WTC11 (cell line): Measurements from ENCODE around the gene PCSK2. TPM values are rescaled to one million over a fixed set of nuclear protein-coding genes. Genes with fewer than 3 reads are reported as not detected.

Experiments used
- ATAC-seq: fragments of 200-7000 bp; cut with Tn5 transposase; 2 replicates; pipeline ENCODE4 v1.10.0; 2021; ENCODE audit warnings: mild to moderate bottlenecking, moderate library complexity
- CTCF ChIA-PET: fragments of 300-600 bp; sonication (Branson Sonifier 250); formaldehyde crosslinking; loops from one replicate; lab custom pipeline; 2021; ENCODE audit warnings: antibody characterized with exemption; lab: Charles Lee
- POLR2A ChIA-PET: fragments of 350-600 bp; sonication (Branson Sonifier 250); formaldehyde crosslinking; loops from one replicate; lab custom pipeline; 2021; ENCODE audit warnings: antibody characterized with exemption; lab: Charles Lee
- DNase-seq: peaks from one replicate; pipeline ENCODE4 v3.0.0; 2021; ENCODE audit warnings: low spot score
- H3K27ac Mint-ChIP-seq: 2 replicates; pipeline ENCODE4 v1.8.0; 2021; ENCODE audit warnings: mixed read lengths
- H3K27me3 Mint-ChIP-seq: 2 replicates; pipeline ENCODE4 v1.8.0; 2021; ENCODE audit warnings: low read depth, mild to moderate bottlenecking, moderate library complexity, mixed read lengths
- H3K36me3 Mint-ChIP-seq: 2 replicates; pipeline ENCODE4 v1.8.0; 2021; ENCODE audit warnings: mixed read lengths
- H3K4me1 Mint-ChIP-seq: 2 replicates; pipeline ENCODE4 v1.8.0; 2022; ENCODE audit warnings: mixed read lengths
- H3K4me3 Mint-ChIP-seq: 2 replicates; pipeline ENCODE4 v1.8.0; 2021; ENCODE audit warnings: mild to moderate bottlenecking, moderate library complexity, mixed read lengths
- H3K9me3 Mint-ChIP-seq: 2 replicates; pipeline ENCODE4 v1.8.0; 2021; ENCODE audit warnings: mixed read lengths
- CREB1 ChIP-seq: sonication (generic); formaldehyde crosslinking; IDR thresholded peaks from 2 replicates; pipeline ENCODE4 v1.8.0; 2023; ENCODE audit warnings: mild to moderate bottlenecking, missing genetic modification reagents
- CREM ChIP-seq: sonication (generic); formaldehyde crosslinking; IDR thresholded peaks from 2 replicates; pipeline ENCODE4 v1.8.1; 2022; ENCODE audit warnings: mild to moderate bottlenecking, missing genetic modification reagents, moderate library complexity
- ELF4 ChIP-seq: sonication (generic); formaldehyde crosslinking; IDR thresholded peaks from 2 replicates; pipeline ENCODE4 v1.8.1; 2022; ENCODE audit warnings: low read depth, mild to moderate bottlenecking, moderate library complexity, missing genetic modification reagents
- FOXJ3 ChIP-seq: sonication (generic); formaldehyde crosslinking; IDR thresholded peaks from 2 replicates; pipeline ENCODE4 v1.9.0; 2021; ENCODE audit warnings: missing genetic modification reagents, mild to moderate bottlenecking, borderline replicate concordance
- FOXK1 ChIP-seq: sonication (generic); formaldehyde crosslinking; IDR thresholded peaks from 2 replicates; pipeline ENCODE4 v1.8.0; 2022; ENCODE audit warnings: mild to moderate bottlenecking, moderate library complexity, missing genetic modification reagents
- FOXP1 ChIP-seq: sonication (generic); formaldehyde crosslinking; IDR thresholded peaks from 2 replicates; pipeline ENCODE4 v1.8.0; 2022; ENCODE audit warnings: missing genetic modification reagents, mild to moderate bottlenecking, moderate library complexity, borderline replicate concordance
- GABPB1 ChIP-seq: sonication (generic); formaldehyde crosslinking; IDR thresholded peaks from 2 replicates; pipeline ENCODE4 v1.8.1; 2023; ENCODE audit warnings: mild to moderate bottlenecking, missing genetic modification reagents
- NR2C2 ChIP-seq: sonication (generic); formaldehyde crosslinking; IDR thresholded peaks from 2 replicates; pipeline ENCODE4 v1.8.0; 2022; ENCODE audit warnings: mild to moderate bottlenecking, missing genetic modification reagents
- NR3C1 ChIP-seq: sonication (generic); formaldehyde crosslinking; conservative IDR thresholded peaks from 2 replicates; pipeline ENCODE4 v1.8.1; 2023; ENCODE audit warnings: low read depth, mild to moderate bottlenecking, missing genetic modification reagents
- PRRX2 ChIP-seq: fragments of 250-450 bp; sonication (Bioruptor Pico); IDR thresholded peaks from 2 replicates; pipeline ENCODE4 v1.8.0; 2021; ENCODE audit warnings: mild to moderate bottlenecking
- RORB ChIP-seq: fragments of 250-450 bp; sonication (Bioruptor Pico); IDR thresholded peaks from 2 replicates; pipeline ENCODE4 v1.9.0; 2021; ENCODE audit warnings: mild to moderate bottlenecking
- SOX15 ChIP-seq: fragments of 250-450 bp; sonication (Bioruptor Pico); IDR thresholded peaks from 2 replicates; pipeline ENCODE4 v1.9.0; 2021; ENCODE audit warnings: mild to moderate bottlenecking
- TCF7 ChIP-seq: sonication (generic); formaldehyde crosslinking; IDR thresholded peaks from 2 replicates; pipeline ENCODE4 v1.8.0; 2022; ENCODE audit warnings: mild to moderate bottlenecking, low read depth, missing genetic modification reagents, moderate library complexity
- ZBTB21 ChIP-seq: sonication (generic); formaldehyde crosslinking; IDR thresholded peaks from 2 replicates; pipeline ENCODE4 v1.8.1; 2023; ENCODE audit warnings: mild to moderate bottlenecking, missing genetic modification reagents, borderline replicate concordance
- ZNF232 ChIP-seq: sonication (generic); formaldehyde crosslinking; IDR thresholded peaks from 2 replicates; pipeline ENCODE4 v1.8.0; 2022; ENCODE audit warnings: mild to moderate bottlenecking, missing genetic modification reagents
- ZNF317 ChIP-seq: sonication (generic); formaldehyde crosslinking; IDR thresholded peaks from 2 replicates; pipeline ENCODE4 v1.8.1; 2023; ENCODE audit warnings: low read depth, mild to moderate bottlenecking, moderate library complexity, missing genetic modification reagents, borderline replicate concordance
- total RNA-seq: library from RNA; stranded (reverse); gene quantifications from 3 replicates; pipeline ENCODE4 v1.2.3, GENCODE V29; 2021
- TF ChIP-seq, protein P1 (sequence below): sonication (generic); formaldehyde crosslinking; IDR thresholded peaks from 2 replicates; pipeline ENCODE4 v1.8.1; 2023; ENCODE audit warnings: mild to moderate bottlenecking, missing genetic modification reagents, borderline replicate concordance
- TF ChIP-seq, protein P2 (sequence below): sonication (generic); formaldehyde crosslinking; IDR thresholded peaks from 2 replicates; pipeline ENCODE4 v1.8.1; 2023; ENCODE audit warnings: mild to moderate bottlenecking, missing genetic modification reagents
- TF ChIP-seq, protein P3 (sequence below): sonication (generic); formaldehyde crosslinking; IDR thresholded peaks from 2 replicates; pipeline ENCODE4 v1.8.1; 2022; ENCODE audit warnings: missing genetic modification reagents, borderline replicate concordance
- TF ChIP-seq, protein P4 (sequence below): sonication (generic); formaldehyde crosslinking; IDR thresholded peaks from 2 replicates; pipeline ENCODE4 v1.8.0; 2023; ENCODE audit warnings: mild to moderate bottlenecking, missing genetic modification reagents
- TF ChIP-seq, protein P5 (sequence below): sonication (generic); formaldehyde crosslinking; IDR thresholded peaks from 2 replicates; pipeline ENCODE4 v1.8.0; 2022; ENCODE audit warnings: mild to moderate bottlenecking, missing genetic modification reagents
- TF ChIP-seq, protein P6 (sequence below): sonication (generic); formaldehyde crosslinking; IDR thresholded peaks from 2 replicates; pipeline ENCODE4 v1.8.1; 2022; ENCODE audit warnings: mild to moderate bottlenecking, moderate library complexity, missing genetic modification reagents

The PCSK2 gene
- total RNA-seq, 1 experiment from 2014 or later = 0.74 TPM

DNA sequence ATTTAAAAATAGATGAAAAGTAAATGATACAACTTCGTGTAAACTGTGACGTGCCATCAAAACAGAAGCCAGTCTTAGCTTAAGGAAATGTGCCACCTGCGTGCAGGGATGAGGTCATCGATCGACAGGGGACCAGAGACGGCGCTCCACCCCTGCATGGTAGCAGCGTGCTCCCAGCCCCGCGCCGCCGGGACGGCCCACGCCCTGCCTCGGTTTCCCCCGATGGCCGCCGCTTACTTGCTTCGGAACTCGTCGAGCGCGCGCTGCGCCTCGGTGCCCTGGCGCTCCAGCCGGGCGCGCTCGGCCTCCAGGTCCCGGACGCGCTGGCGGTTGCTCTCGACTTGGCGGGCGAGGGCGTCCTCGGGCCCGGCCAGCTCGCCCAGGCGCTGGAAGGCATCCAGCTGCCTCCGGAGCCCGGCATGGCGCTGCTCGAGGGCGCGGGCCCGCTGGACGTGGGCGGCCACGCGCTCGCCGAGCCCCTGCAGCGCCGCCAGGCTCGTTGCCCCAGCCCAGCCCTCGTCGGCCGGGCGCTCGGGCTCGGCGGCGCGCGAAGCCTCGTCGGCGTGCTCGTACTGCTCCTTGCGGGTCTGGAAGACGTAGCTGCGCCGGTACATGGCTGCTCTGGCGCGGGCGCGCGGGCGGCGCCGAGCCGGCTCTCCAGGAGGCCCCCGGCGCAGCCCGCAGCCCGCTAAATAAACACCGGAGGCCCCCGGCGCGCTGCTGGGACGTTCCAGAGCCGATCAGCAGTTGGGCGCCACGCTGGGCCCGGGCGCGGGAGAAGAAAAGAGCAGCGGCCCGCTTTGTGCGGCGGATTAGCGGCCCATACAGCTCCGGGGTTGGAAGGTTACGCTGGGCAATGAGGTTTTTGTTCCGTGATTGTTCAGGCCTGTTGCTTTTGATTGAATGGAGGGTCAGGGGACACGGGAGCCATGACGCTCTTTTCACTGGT lies 304.1 kb downstream of the PCSK2 start, which contains the start of gene BFSP1:
BFSP1 (minus strand) TSS at position 664 of the 949 bp plus-strand sequence; CDS start at position 614, 50 bp downstream.
- POLR2A ChIA-PET = interaction anchor here (0.5 to 1.8 kb wide), 2 partner anchors 39 to 221 kb away, joined by 3 to 12 read pairs; partner anchors contain the start of gene DSTN
- Mint-ChIP-seq H3K4me1 (peaks cover 26% of the 10 kb centered on the region), H3K27me3 (peaks cover 22% of the 10 kb centered on the region), H3K27ac (peak within 1 kb of the TSS; percentile 85; the same call in 1 of the 2 replicates), H3K4me3 (peak within 1 kb of the TSS; percentile 82), H3K36me3 (no peaks in the 10 kb centered on the region), H3K9me3 (peaks cover 8% of the 10 kb centered on the region; the same call in 1 of the 2 replicates)
- DNase-seq (peak; percentile 74), ATAC-seq (peak; percentile 69)
- CTCF ChIA-PET = interaction anchor here (0.5 to 2.2 kb wide), 11 partner anchors 9 to 472 kb away, joined by 3 to 11 read pairs (median 3); partner anchors contain the start of gene DSTN
- no peak for TF ChIP-seq PRRX2 (CRISPR knock-in tag)
- TF ChIP-seq ZNF232 = peak; percentile 23; the same call in 1 of the 2 replicates
- no peak for TF ChIP-seq FOXJ3 (CRISPR knock-in tag)
- TF ChIP-seq, protein P1, sequence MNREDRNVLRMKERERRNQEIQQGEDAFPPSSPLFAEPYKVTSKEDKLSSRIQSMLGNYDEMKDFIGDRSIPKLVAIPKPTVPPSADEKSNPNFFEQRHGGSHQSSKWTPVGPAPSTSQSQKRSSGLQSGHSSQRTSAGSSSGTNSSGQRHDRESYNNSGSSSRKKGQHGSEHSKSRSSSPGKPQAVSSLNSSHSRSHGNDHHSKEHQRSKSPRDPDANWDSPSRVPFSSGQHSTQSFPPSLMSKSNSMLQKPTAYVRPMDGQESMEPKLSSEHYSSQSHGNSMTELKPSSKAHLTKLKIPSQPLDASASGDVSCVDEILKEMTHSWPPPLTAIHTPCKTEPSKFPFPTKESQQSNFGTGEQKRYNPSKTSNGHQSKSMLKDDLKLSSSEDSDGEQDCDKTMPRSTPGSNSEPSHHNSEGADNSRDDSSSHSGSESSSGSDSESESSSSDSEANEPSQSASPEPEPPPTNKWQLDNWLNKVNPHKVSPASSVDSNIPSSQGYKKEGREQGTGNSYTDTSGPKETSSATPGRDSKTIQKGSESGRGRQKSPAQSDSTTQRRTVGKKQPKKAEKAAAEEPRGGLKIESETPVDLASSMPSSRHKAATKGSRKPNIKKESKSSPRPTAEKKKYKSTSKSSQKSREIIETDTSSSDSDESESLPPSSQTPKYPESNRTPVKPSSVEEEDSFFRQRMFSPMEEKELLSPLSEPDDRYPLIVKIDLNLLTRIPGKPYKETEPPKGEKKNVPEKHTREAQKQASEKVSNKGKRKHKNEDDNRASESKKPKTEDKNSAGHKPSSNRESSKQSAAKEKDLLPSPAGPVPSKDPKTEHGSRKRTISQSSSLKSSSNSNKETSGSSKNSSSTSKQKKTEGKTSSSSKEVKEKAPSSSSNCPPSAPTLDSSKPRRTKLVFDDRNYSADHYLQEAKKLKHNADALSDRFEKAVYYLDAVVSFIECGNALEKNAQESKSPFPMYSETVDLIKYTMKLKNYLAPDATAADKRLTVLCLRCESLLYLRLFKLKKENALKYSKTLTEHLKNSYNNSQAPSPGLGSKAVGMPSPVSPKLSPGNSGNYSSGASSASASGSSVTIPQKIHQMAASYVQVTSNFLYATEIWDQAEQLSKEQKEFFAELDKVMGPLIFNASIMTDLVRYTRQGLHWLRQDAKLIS (CRISPR knock-in tag) = 0 out of 2 replicates have a peak, but pooled peaks have one; percentile 56
- TF ChIP-seq RORB (CRISPR knock-in tag) = no peak
- peak; percentile 38; the same call in 1 of the 2 replicates for TF ChIP-seq ZNF317 (CRISPR knock-in tag)
- TF ChIP-seq, protein P2, sequence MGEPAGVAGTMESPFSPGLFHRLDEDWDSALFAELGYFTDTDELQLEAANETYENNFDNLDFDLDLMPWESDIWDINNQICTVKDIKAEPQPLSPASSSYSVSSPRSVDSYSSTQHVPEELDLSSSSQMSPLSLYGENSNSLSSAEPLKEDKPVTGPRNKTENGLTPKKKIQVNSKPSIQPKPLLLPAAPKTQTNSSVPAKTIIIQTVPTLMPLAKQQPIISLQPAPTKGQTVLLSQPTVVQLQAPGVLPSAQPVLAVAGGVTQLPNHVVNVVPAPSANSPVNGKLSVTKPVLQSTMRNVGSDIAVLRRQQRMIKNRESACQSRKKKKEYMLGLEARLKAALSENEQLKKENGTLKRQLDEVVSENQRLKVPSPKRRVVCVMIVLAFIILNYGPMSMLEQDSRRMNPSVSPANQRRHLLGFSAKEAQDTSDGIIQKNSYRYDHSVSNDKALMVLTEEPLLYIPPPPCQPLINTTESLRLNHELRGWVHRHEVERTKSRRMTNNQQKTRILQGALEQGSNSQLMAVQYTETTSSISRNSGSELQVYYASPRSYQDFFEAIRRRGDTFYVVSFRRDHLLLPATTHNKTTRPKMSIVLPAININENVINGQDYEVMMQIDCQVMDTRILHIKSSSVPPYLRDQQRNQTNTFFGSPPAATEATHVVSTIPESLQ (CRISPR knock-in tag) = no peak
- TF ChIP-seq, protein P3, sequence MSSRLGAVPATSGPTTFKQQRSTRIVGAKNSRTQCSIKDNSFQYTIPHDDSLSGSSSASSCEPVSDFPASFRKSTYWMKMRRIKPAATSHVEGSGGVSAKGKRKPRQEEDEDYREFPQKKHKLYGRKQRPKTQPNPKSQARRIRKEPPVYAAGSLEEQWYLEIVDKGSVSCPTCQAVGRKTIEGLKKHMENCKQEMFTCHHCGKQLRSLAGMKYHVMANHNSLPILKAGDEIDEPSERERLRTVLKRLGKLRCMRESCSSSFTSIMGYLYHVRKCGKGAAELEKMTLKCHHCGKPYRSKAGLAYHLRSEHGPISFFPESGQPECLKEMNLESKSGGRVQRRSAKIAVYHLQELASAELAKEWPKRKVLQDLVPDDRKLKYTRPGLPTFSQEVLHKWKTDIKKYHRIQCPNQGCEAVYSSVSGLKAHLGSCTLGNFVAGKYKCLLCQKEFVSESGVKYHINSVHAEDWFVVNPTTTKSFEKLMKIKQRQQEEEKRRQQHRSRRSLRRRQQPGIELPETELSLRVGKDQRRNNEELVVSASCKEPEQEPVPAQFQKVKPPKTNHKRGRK = no peak
- TF ChIP-seq FOXK1 (CRISPR knock-in tag) = no peak; the same call in none of the 2 replicates
- peak; percentile 95 for TF ChIP-seq FOXP1 (CRISPR knock-in tag)
- TF ChIP-seq ELF4 (CRISPR knock-in tag) = 0 out of 2 replicates have a peak, but pooled peaks have one; percentile 68
- TF ChIP-seq NR3C1 (CRISPR knock-in tag) = 0 out of 2 replicates have a peak, but pooled peaks have one; percentile 52
- TF ChIP-seq NR2C2 (CRISPR knock-in tag) = peak; percentile 64; the same call in 1 of the 2 replicates
- TF ChIP-seq SOX15 (CRISPR knock-in tag) = no peak
- TF ChIP-seq, protein P4, sequence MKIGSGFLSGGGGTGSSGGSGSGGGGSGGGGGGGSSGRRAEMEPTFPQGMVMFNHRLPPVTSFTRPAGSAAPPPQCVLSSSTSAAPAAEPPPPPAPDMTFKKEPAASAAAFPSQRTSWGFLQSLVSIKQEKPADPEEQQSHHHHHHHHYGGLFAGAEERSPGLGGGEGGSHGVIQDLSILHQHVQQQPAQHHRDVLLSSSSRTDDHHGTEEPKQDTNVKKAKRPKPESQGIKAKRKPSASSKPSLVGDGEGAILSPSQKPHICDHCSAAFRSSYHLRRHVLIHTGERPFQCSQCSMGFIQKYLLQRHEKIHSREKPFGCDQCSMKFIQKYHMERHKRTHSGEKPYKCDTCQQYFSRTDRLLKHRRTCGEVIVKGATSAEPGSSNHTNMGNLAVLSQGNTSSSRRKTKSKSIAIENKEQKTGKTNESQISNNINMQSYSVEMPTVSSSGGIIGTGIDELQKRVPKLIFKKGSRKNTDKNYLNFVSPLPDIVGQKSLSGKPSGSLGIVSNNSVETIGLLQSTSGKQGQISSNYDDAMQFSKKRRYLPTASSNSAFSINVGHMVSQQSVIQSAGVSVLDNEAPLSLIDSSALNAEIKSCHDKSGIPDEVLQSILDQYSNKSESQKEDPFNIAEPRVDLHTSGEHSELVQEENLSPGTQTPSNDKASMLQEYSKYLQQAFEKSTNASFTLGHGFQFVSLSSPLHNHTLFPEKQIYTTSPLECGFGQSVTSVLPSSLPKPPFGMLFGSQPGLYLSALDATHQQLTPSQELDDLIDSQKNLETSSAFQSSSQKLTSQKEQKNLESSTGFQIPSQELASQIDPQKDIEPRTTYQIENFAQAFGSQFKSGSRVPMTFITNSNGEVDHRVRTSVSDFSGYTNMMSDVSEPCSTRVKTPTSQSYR (CRISPR knock-in tag) = 0 out of 2 replicates have a peak, but pooled peaks have one; percentile 20
- TF ChIP-seq TCF7 (CRISPR knock-in tag) = peak; percentile 71; the same call in 1 of the 2 replicates
- TF ChIP-seq GABPB1 = no peak
- TF ChIP-seq, protein P5, sequence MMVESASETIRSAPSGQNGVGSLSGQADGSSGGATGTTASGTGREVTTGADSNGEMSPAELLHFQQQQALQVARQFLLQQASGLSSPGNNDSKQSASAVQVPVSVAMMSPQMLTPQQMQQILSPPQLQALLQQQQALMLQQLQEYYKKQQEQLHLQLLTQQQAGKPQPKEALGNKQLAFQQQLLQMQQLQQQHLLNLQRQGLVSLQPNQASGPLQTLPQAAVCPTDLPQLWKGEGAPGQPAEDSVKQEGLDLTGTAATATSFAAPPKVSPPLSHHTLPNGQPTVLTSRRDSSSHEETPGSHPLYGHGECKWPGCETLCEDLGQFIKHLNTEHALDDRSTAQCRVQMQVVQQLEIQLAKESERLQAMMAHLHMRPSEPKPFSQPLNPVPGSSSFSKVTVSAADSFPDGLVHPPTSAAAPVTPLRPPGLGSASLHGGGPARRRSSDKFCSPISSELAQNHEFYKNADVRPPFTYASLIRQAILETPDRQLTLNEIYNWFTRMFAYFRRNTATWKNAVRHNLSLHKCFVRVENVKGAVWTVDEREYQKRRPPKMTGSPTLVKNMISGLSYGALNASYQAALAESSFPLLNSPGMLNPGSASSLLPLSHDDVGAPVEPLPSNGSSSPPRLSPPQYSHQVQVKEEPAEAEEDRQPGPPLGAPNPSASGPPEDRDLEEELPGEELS (CRISPR knock-in tag) = peak; percentile 55; the same call in 1 of the 2 replicates
- TF ChIP-seq, protein P6, sequence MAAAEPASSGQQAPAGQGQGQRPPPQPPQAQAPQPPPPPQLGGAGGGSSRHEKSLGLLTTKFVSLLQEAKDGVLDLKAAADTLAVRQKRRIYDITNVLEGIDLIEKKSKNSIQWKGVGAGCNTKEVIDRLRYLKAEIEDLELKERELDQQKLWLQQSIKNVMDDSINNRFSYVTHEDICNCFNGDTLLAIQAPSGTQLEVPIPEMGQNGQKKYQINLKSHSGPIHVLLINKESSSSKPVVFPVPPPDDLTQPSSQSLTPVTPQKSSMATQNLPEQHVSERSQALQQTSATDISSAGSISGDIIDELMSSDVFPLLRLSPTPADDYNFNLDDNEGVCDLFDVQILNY = no peak; the same call in 1 of the 2 replicates
- no peak for TF ChIP-seq CREB1 (CRISPR knock-in tag)
- 0 out of 2 replicates have a peak, but pooled peaks have one; percentile 48 for TF ChIP-seq ZBTB21 (CRISPR knock-in tag)
- TF ChIP-seq CREM = peak; percentile 25; the same call in 1 of the 2 replicates
